HepG2 (cell line): Measurements from ENCODE around the gene SZRD1. TPM values are rescaled to one million over a fixed set of nuclear protein-coding genes. Genes with fewer than 3 reads are reported as not detected.

ENCODE experiments used
- HDAC2 ChIP-seq: sonication (generic); formaldehyde crosslinking; IDR thresholded peaks from 2 replicates; pipeline ENCODE4 v1.4.0; 2020; ENCODE audit warnings: missing genetic modification reagents
- HNF1B ChIP-seq: sonication (generic); formaldehyde crosslinking; IDR thresholded peaks from 2 replicates; pipeline ENCODE4 v1.5.1; 2020; ENCODE audit warnings: mild to moderate bottlenecking, moderate library complexity, missing genetic modification reagents
- NFRKB ChIP-seq: fragments of 450-650 bp; IDR thresholded peaks from 2 replicates; pipeline ENCODE4 v1.6.1; 2017
- POGK ChIP-seq: sonication (generic); formaldehyde crosslinking; conservative IDR thresholded peaks from 2 replicates; pipeline ENCODE4 v1.8.0; 2022; ENCODE audit warnings: mild to moderate bottlenecking, moderate library complexity, missing genetic modification reagents
- PRMT3 ChIP-seq: sonication (generic); formaldehyde crosslinking; IDR thresholded peaks from 2 replicates; pipeline ENCODE4 v1.8.1; 2022; ENCODE audit warnings: low read depth, mild to moderate bottlenecking, moderate library complexity, missing genetic modification reagents, borderline replicate concordance
- RAD21 ChIP-seq: fragments of 450-650 bp; formaldehyde crosslinking; IDR thresholded peaks from 2 replicates; pipeline ENCODE4 v1.5.0; 2020; ENCODE audit warnings: mild to moderate bottlenecking
- SIN3A ChIP-seq: IDR thresholded peaks from 2 replicates; pipeline ENCODE4 v1.6.1; 2011; ENCODE audit warnings: low read depth, mild to moderate bottlenecking, control low read depth, low read length, borderline replicate concordance
- SMAD3 ChIP-seq: sonication (generic); formaldehyde crosslinking; IDR thresholded peaks from 2 replicates; pipeline ENCODE4 v1.4.0; 2020; ENCODE audit warnings: missing genetic modification reagents
- TERF1 ChIP-seq: sonication (generic); formaldehyde crosslinking; IDR thresholded peaks from 2 replicates; pipeline ENCODE4 v1.8.0; 2022; ENCODE audit warnings: mild to moderate bottlenecking, missing genetic modification reagents, moderate library complexity
- THAP9 ChIP-seq: sonication (generic); formaldehyde crosslinking; IDR thresholded peaks from 2 replicates; pipeline ENCODE4; 2020; ENCODE audit warnings: missing genetic modification reagents, mild to moderate bottlenecking, borderline replicate concordance
- ZBTB4 ChIP-seq: sonication (generic); formaldehyde crosslinking; IDR thresholded peaks from 2 replicates; pipeline ENCODE4 v1.4.0; 2020; ENCODE audit warnings: missing genetic modification reagents, mild to moderate bottlenecking, borderline replicate concordance
- ZBTB44 ChIP-seq: sonication (generic); formaldehyde crosslinking; IDR thresholded peaks from 2 replicates; pipeline ENCODE4 v1.4.0; 2020; ENCODE audit warnings: missing genetic modification reagents
- ZNF562 ChIP-seq: sonication (generic); formaldehyde crosslinking; IDR thresholded peaks from 2 replicates; pipeline ENCODE4 v1.8.0; 2022; ENCODE audit warnings: missing genetic modification reagents, borderline replicate concordance
- ZNF589 ChIP-seq: sonication (generic); formaldehyde crosslinking; conservative IDR thresholded peaks from 2 replicates; pipeline ENCODE4 v1.8.0; 2022; ENCODE audit warnings: mild to moderate bottlenecking, moderate library complexity, missing genetic modification reagents
- polyA plus RNA-seq, 8 experiments: library from polyadenylated mRNA; depleted of rRNA in 3 of 8; stranded (reverse) in 7 of 8; unstranded in 1 of 8; fragments of >200 nt; fragmentation: Illumina TruSeq in 4 of 8; extraction: Trizol in 4 of 8; gene quantifications; 2 replicates each; pipeline versions ENCODE4 v1.2.1 to v1.2.3, GENCODE V29; 2011 to 2016; ENCODE audit warnings: low read depth in 4 of 8, missing spikeins in 1 of 8, mixed read lengths in 1 of 8; ENCODE audit not compliant: insufficient read depth in 1 of 8
- total RNA-seq, 5 experiments: library from RNA; depleted of rRNA; stranded (reverse); fragments of >200 nt; fragmentation: Illumina TruSeq; extraction: Trizol; gene quantifications; 2 replicates each; pipeline ENCODE4 v1.2.3, GENCODE V29; 2016; ENCODE audit warnings: low read depth in 1 of 5

SZRD1 gene
- total and polyA plus RNA-seq, 2 of the 13 experiments (the other 11 are each of a cell fraction or from before 2014, with no cell fraction given) = 28.5 to 41.4 TPM

- peak; percentile 75; the same call in 1 of the 2 replicates for TF ChIP-seq ZBTB44 (CRISPR knock-in tag)
- TF ChIP-seq ZBTB4 (CRISPR knock-in tag) = peak; percentile 87; the same call in 1 of the 2 replicates
- TF ChIP-seq PRMT3 = no peak; the same call in 1 of the 2 replicates
- TF ChIP-seq POGK (CRISPR knock-in tag) = peak; percentile 92
- peak; percentile 71 for TF ChIP-seq RAD21 (CRISPR knock-in tag)
- TF ChIP-seq SMAD3 (CRISPR knock-in tag) = peak; percentile 88
- peak; percentile 83; the same call in 1 of the 2 replicates for TF ChIP-seq ZNF589
- TF ChIP-seq ZNF562 (CRISPR knock-in tag) = no peak
- TF ChIP-seq HDAC2 = peak; percentile 90
- no peak for TF ChIP-seq NFRKB
- peak; percentile 68; the same call in 1 of the 2 replicates for TF ChIP-seq HNF1B (CRISPR knock-in tag)
- 0 out of 2 replicates have a peak, but pooled peaks have one; percentile 41 for TF ChIP-seq TERF1 (CRISPR knock-in tag)
- TF ChIP-seq SIN3A = peak; percentile 90
- TF ChIP-seq THAP9 (CRISPR knock-in tag) = peak; percentile 93
Measured at GRCh38 chr1:16440470-16441281, 73.6 kb downstream of the SZRD1 start, which contains the start of gene NECAP2 (continued).
